Mesothelial cell of epicardium (in vitro differentiated cells): Measurements from ENCODE around the gene MAU2. TPM values are rescaled to one million over a fixed set of nuclear protein-coding genes. Genes with fewer than 3 reads are reported as not detected.
"Not testable (repeated sequence)": the region's sequence is repeated elsewhere in the genome, so short reads cannot be mapped to it uniquely, and the experiment has no call there.

Experiments used
- DNase-seq, 2 experiments: peaks; one replicate each; pipeline ENCODE4 v3.0.0; 2021; ENCODE audit warnings: low spot score in 2 of 2; ENCODE audit not compliant: unreplicated experiment in 2 of 2
- H3K27ac Mint-ChIP-seq: 2 replicates; pipeline ENCODE4 v1.8.0; 2021; ENCODE audit warnings: mixed read lengths
- H3K27me3 Mint-ChIP-seq: 2 replicates; pipeline ENCODE4 v1.8.0; 2021; ENCODE audit warnings: low read depth, mixed read lengths
- H3K36me3 Mint-ChIP-seq: 2 replicates; pipeline ENCODE4 v1.8.0; 2021; ENCODE audit warnings: mixed read lengths
- H3K4me1 Mint-ChIP-seq: 2 replicates; pipeline ENCODE4 v1.8.0; 2021; ENCODE audit warnings: mixed read lengths
- H3K4me3 Mint-ChIP-seq: 2 replicates; pipeline ENCODE4 v1.8.0; 2021; ENCODE audit warnings: mild to moderate bottlenecking, moderate library complexity, mixed read lengths
- H3K9me3 Mint-ChIP-seq: 2 replicates; pipeline ENCODE4 v1.8.0; 2021; ENCODE audit warnings: mixed read lengths
- CTCF ChIP-seq: fragments of 200-600 bp; sonication (generic); IDR thresholded peaks from one replicate; pipeline ENCODE4 v1.5.0; 2021; ENCODE audit warnings: antibody characterized with exemption; ENCODE audit not compliant: unreplicated experiment
- total RNA-seq: library from RNA; stranded (reverse); gene quantifications from 3 replicates; pipeline ENCODE4 v1.2.1, GENCODE V29; 2021

Gene MAU2
- total RNA-seq, 1 donor from 2014 or later, result 107 TPM

GRCh38 chr19:19388568-19389555 lies 68.2 kb downstream of the MAU2 start:
- no peak for DNase-seq
- Mint-ChIP-seq H3K4me1 (peaks cover 46% of the 10 kb centered on the region), H3K27ac (peak overlapping the region; percentile 93), H3K9me3 (no peaks in the 10 kb centered on the region), H3K27me3 (no peaks in the 10 kb centered on the region), H3K4me3 (peak overlapping the region; percentile 44), H3K36me3 (peaks cover 2% of the 10 kb centered on the region)
- TF ChIP-seq CTCF, result no peak

- DNase-seq, H3K36me3 Mint-ChIP-seq, H3K27me3 Mint-ChIP-seq, H3K4me3 Mint-ChIP-seq, H3K9me3 Mint-ChIP-seq: not testable (repeated sequence)
- Mint-ChIP-seq H3K27ac (peak overlapping the region; percentile 93), H3K4me1 (peaks cover 48% of the 10 kb centered on the region)
Observed at GRCh38 chr19:19389683-19390082, 69.1 kb downstream of the MAU2 start.

GRCh38 chr19:19394333-19394732 lies 73.7 kb downstream of the MAU2 start:
- H3K4me3 Mint-ChIP-seq, DNase-seq, H3K36me3 Mint-ChIP-seq, H3K27me3 Mint-ChIP-seq, H3K9me3 Mint-ChIP-seq: not testable (repeated sequence)
- peaks cover 28% of the 10 kb centered on the region for H3K4me1 Mint-ChIP-seq
- H3K27ac Mint-ChIP-seq, result peak overlapping the region; percentile 52

GRCh38 chr19:19399733-19400433 lies 79.3 kb downstream of the MAU2 start:
- Mint-ChIP-seq H3K4me1 (peaks cover 19% of the 10 kb centered on the region), H3K9me3 (no peaks in the 10 kb centered on the region), H3K36me3 (no peaks in the 10 kb centered on the region), H3K4me3 (no peak overlapping the region), H3K27me3 (no peaks in the 10 kb centered on the region), H3K27ac (peak overlapping the region; percentile 31)
- no peak for TF ChIP-seq CTCF
- no peak for DNase-seq

GRCh38 chr19:19402656-19403372 lies 82.2 kb downstream of the MAU2 start:
- no peaks in the 10 kb centered on the region for H3K36me3 Mint-ChIP-seq
- H3K27me3 Mint-ChIP-seq, result no peaks in the 10 kb centered on the region
- peak overlapping the region; percentile 34 for H3K27ac Mint-ChIP-seq
- DNase-seq, result no peak
- no peak overlapping the region for H3K4me3 Mint-ChIP-seq
- H3K4me1 Mint-ChIP-seq, result peaks cover 35% of the 10 kb centered on the region
- no peak for TF ChIP-seq CTCF
- H3K9me3 Mint-ChIP-seq, result no peaks in the 10 kb centered on the region

- H3K36me3 Mint-ChIP-seq, result no peaks in the 10 kb centered on the region
- no peaks in the 10 kb centered on the region for H3K9me3 Mint-ChIP-seq
- no peaks in the 10 kb centered on the region for H3K27me3 Mint-ChIP-seq
- peak overlapping the region; percentile 17 for H3K27ac Mint-ChIP-seq
- TF ChIP-seq CTCF, result no peak
- no peak for DNase-seq
- peaks cover 37% of the 10 kb centered on the region for H3K4me1 Mint-ChIP-seq
- H3K4me3 Mint-ChIP-seq, result peak overlapping the region; percentile 25
Observed at GRCh38 chr19:19403373-19403901, 82.8 kb downstream of the MAU2 start.
